Neural cell (in vitro differentiated cells): ENCODE data around the gene LRRC45. TPM values are rescaled to one million over a fixed set of nuclear protein-coding genes. Genes with fewer than 3 reads are reported as not detected.

Source experiments
- H2AFZ ChIP-seq: fragments of 200-600, 300-800 bp; sonication (generic), shearing (Covaris generic); 2 replicates; pipeline ENCODE4 v1.6.0; 2014; ENCODE audit warnings: low read depth, mild to moderate bottlenecking, antibody characterized with exemption, low read length, moderate library complexity
- H3F3A ChIP-seq: fragments of 200-600 bp; shearing (Covaris generic); 2 replicates; pipeline ENCODE4 v1.6.1; 2016; ENCODE audit warnings: mild to moderate bottlenecking, moderate library complexity, mixed read lengths, antibody characterized with exemption, low read length; ENCODE audit not compliant: insufficient read depth, poor library complexity, severe bottlenecking
- H3K27ac ChIP-seq: fragments of 200-600, 300-800 bp; sonication (generic), shearing (Covaris generic); 2 replicates; pipeline ENCODE4 v1.5.1; 2014; ENCODE audit warnings: mild to moderate bottlenecking, low read length, moderate library complexity
- H3K27me3 ChIP-seq: fragments of 300-800, 200-600 bp; sonication (generic), shearing (Covaris generic); 2 replicates; pipeline ENCODE4 v1.6.0; 2014; ENCODE audit warnings: mild to moderate bottlenecking, low read depth, low read length, moderate library complexity; ENCODE audit not compliant: insufficient read depth
- H3K36me3 ChIP-seq: fragments of 300-800, 200-600 bp; sonication (generic), shearing (Covaris generic); 2 replicates; pipeline ENCODE4 v1.5.1; 2014; ENCODE audit warnings: mild to moderate bottlenecking, antibody characterized with exemption, low read length, moderate library complexity; ENCODE audit not compliant: insufficient read depth
- H3K4me2 ChIP-seq: fragments of 300-800, 200-600 bp; sonication (generic), shearing (Covaris generic); 2 replicates; pipeline ENCODE4 v1.6.0; 2014; ENCODE audit warnings: mild to moderate bottlenecking, low read length
- H3K4me3 ChIP-seq: fragments of 300-800, 200-600 bp; sonication (generic), shearing (Covaris generic); 2 replicates; pipeline ENCODE4 v1.5.1; 2014; ENCODE audit warnings: mild to moderate bottlenecking, low read length, moderate library complexity
- H3K79me2 ChIP-seq: fragments of 200-600 bp; shearing (Covaris generic); replicated peaks from 2 replicates; pipeline ENCODE4 v1.6.0; 2014; ENCODE audit warnings: mild to moderate bottlenecking, low read length, moderate library complexity; ENCODE audit not compliant: insufficient read depth
- H3K9ac ChIP-seq: fragments of 300-800, 200-600 bp; sonication (generic), shearing (Covaris generic); 2 replicates; pipeline ENCODE4 v1.6.1; 2016; ENCODE audit warnings: mild to moderate bottlenecking, low read length, mixed read lengths
- H3K9me2 ChIP-seq: fragments of 200-600 bp; shearing (Covaris generic); 2 replicates; pipeline ENCODE4 v1.6.1; 2016; ENCODE audit warnings: mild to moderate bottlenecking, low read length, mixed read lengths; ENCODE audit not compliant: insufficient read depth
- H3K9me3 ChIP-seq: fragments of 200-600, 300-800 bp; sonication (generic), shearing (Covaris generic); 2 replicates; pipeline ENCODE4 v1.6.1; 2016; ENCODE audit warnings: mild to moderate bottlenecking, mixed run types, low read length, moderate library complexity, mixed read lengths
- H4K20me1 ChIP-seq: fragments of 200-600 bp; shearing (Covaris generic); 2 replicates; pipeline ENCODE4 v1.6.1; 2016; ENCODE audit warnings: mild to moderate bottlenecking, mixed run types; ENCODE audit not compliant: insufficient read depth
- CTCF ChIP-seq: fragments of 450-650 bp; IDR thresholded peaks from 2 replicates; pipeline ENCODE4 v1.5.1; 2014; ENCODE audit warnings: antibody characterized with exemption, mild to moderate bottlenecking, moderate library complexity; ENCODE audit not compliant: poor library complexity, severe bottlenecking
- EP300 ChIP-seq: fragments of 450-650 bp; conservative IDR thresholded peaks from 2 replicates; pipeline ENCODE4 v1.6.1; 2014; ENCODE audit warnings: antibody characterized with exemption, mild to moderate bottlenecking, moderate library complexity; ENCODE audit not compliant: poor library complexity, severe bottlenecking
- EZH2 ChIP-seq: fragments of 200-600, 300-800 bp; shearing (Covaris generic), sonication (generic); IDR thresholded peaks from 2 replicates; pipeline ENCODE4 v1.6.1; 2014; ENCODE audit warnings: antibody characterized with exemption, low read length, borderline replicate concordance, mild to moderate bottlenecking; ENCODE audit not compliant: insufficient read depth, poor library complexity, severe bottlenecking
- MXI1 ChIP-seq: fragments of 450-650 bp; conservative IDR thresholded peaks from 2 replicates; pipeline ENCODE4 v1.6.1; 2014; ENCODE audit warnings: antibody characterized with exemption, mild to moderate bottlenecking; ENCODE audit not compliant: poor library complexity, severe bottlenecking
- POLR2AphosphoS5 ChIP-seq: IDR thresholded peaks from 2 replicates; pipeline ENCODE4 v1.6.1; 2012
- RAD21 ChIP-seq: fragments of 450-650 bp; conservative IDR thresholded peaks from 2 replicates; pipeline ENCODE4 v1.6.1; 2014; ENCODE audit warnings: antibody characterized with exemption, mild to moderate bottlenecking, moderate library complexity
- REST ChIP-seq: IDR thresholded peaks from 2 replicates; pipeline ENCODE4 v1.6.1; 2012; ENCODE audit warnings: borderline replicate concordance
- SMC3 ChIP-seq: fragments of 450-650 bp; conservative IDR thresholded peaks from 2 replicates; pipeline ENCODE4 v1.6.1; 2014; ENCODE audit warnings: antibody characterized with exemption, mild to moderate bottlenecking, moderate library complexity; ENCODE audit not compliant: poor library complexity
- TAF1 ChIP-seq: IDR thresholded peaks from 2 replicates; pipeline ENCODE4 v1.6.1; 2012; ENCODE audit warnings: low read depth
- polyA plus RNA-seq: library from polyadenylated mRNA; depleted of rRNA; stranded (reverse); fragments of >200 nt; gene quantifications from 2 replicates; pipeline ENCODE4 v1.2.3, GENCODE V29; 2014

The LRRC45 gene
- polyA plus RNA-seq, 1 donor from 2014 or later: 51.7 TPM

- Histone ChIP-seq H3K4me3 (no peak overlapping the region), H3K4me2 (no peak overlapping the region), H3F3A (no peaks in the 10 kb centered on the region), H3K27ac (no peak overlapping the region), H4K20me1 (no peaks in the 10 kb centered on the region), H3K9me3 (no peaks in the 10 kb centered on the region), H2AFZ (no peak overlapping the region), H3K79me2 (peaks cover 11% of the 10 kb centered on the region), H3K36me3 (no peaks in the 10 kb centered on the region), H3K9ac (no peak overlapping the region), H3K9me2 (no peaks in the 10 kb centered on the region), H3K27me3 (no peaks in the 10 kb centered on the region)
- TF ChIP-seq EP300 (no peak), EZH2 (no peak), RAD21 (no peak), REST (no peak), SMC3 (no peak), CTCF (no peak), MXI1 (no peak), TAF1 (no peak), POLR2AphosphoS5 (no peak)
These were observed 4.7 kb upstream of the LRRC45 start for GRCh38 chr17:82018152-82018988.

- no peaks in the 10 kb centered on the region for H3K36me3 ChIP-seq
- no peaks in the 10 kb centered on the region for H3K9me3 ChIP-seq
- H3K4me2 ChIP-seq: no peak overlapping the region
- no peaks in the 10 kb centered on the region for H3K27me3 ChIP-seq
- H3F3A ChIP-seq: no peaks in the 10 kb centered on the region
- H3K9ac ChIP-seq: no peak overlapping the region
- no peaks in the 10 kb centered on the region for H4K20me1 ChIP-seq
- H3K27ac ChIP-seq: no peak overlapping the region
- no peak overlapping the region for H3K4me3 ChIP-seq
- H3K9me2 ChIP-seq: no peaks in the 10 kb centered on the region
- H3K79me2 ChIP-seq: peaks cover 11% of the 10 kb centered on the region
- TF ChIP-seq MXI1 (no peak), CTCF (no peak), RAD21 (no peak), EP300 (no peak), TAF1 (no peak), POLR2AphosphoS5 (no peak), EZH2 (no peak), REST (no peak), SMC3 (no peak)
- no peak overlapping the region for H2AFZ ChIP-seq
These were observed 4.0 kb upstream of the LRRC45 start for GRCh38 chr17:82018989-82019689.
